Memory B cell (primary cell): Measurements from ENCODE around the gene IL1RAPL2.
"Not testable (repeated sequence)": the region's sequence is repeated elsewhere in the genome, so short reads cannot be mapped to it uniquely, and the experiment has no call there.

Source experiments
- ATAC-seq: fragments of 150-1000 bp; cut with Tn5 transposase; 2 replicates; pipeline ENCODE4 v1.10.0; 2021; ENCODE audit warnings: low read depth, mild to moderate bottlenecking, moderate library complexity
- DNase-seq, 2 donors: peaks; one replicate each; pipeline ENCODE4 v3.0.0; 2022; ENCODE audit warnings: low spot score in 2 of 2
- H3K27ac Mint-ChIP-seq: one replicate; pipeline ENCODE4 v1.8.0; 2022; ENCODE audit warnings: mild to moderate bottlenecking, moderate library complexity, mixed read lengths
- H3K27me3 Mint-ChIP-seq: one replicate; pipeline ENCODE4 v1.8.0; 2022; ENCODE audit warnings: mixed read lengths
- H3K36me3 Mint-ChIP-seq: one replicate; pipeline ENCODE4 v1.8.0; 2022; ENCODE audit warnings: mild to moderate bottlenecking, mixed read lengths
- H3K4me1 Mint-ChIP-seq: one replicate; pipeline ENCODE4 v1.8.0; 2022; ENCODE audit warnings: mixed read lengths
- H3K4me3 Mint-ChIP-seq: one replicate; pipeline ENCODE4 v1.8.0; 2022; ENCODE audit warnings: mild to moderate bottlenecking, moderate library complexity, mixed read lengths
- H3K9me3 Mint-ChIP-seq: one replicate; pipeline ENCODE4 v1.8.0; 2022; ENCODE audit warnings: mixed read lengths

Gene IL1RAPL2

GRCh38 chrX:105051364-105051763 lies 485.4 kb downstream of the IL1RAPL2 start:
- H3K9me3 Mint-ChIP-seq, result no peaks in the 10 kb centered on the region
- DNase-seq (no peak), ATAC-seq (no peak)
- H3K27me3 Mint-ChIP-seq, result no peaks in the 10 kb centered on the region
- H3K4me1 Mint-ChIP-seq, result no peaks in the 10 kb centered on the region
- H3K4me3 Mint-ChIP-seq, result no peak overlapping the region
- no peaks in the 10 kb centered on the region for H3K36me3 Mint-ChIP-seq
- no peak overlapping the region for H3K27ac Mint-ChIP-seq

GRCh38 chrX:105052926-105053325 lies 486.9 kb downstream of the IL1RAPL2 start:
- ATAC-seq, result no peak
- Mint-ChIP-seq H3K9me3 (no peaks in the 10 kb centered on the region), H3K4me1 (no peaks in the 10 kb centered on the region), H3K27me3 (no peaks in the 10 kb centered on the region), H3K27ac (no peak overlapping the region), H3K36me3 (no peaks in the 10 kb centered on the region), H3K4me3 (no peak overlapping the region)
- DNase-seq, result no peak

GRCh38 chrX:105063743-105064142 lies 497.7 kb downstream of the IL1RAPL2 start:
- no peak overlapping the region for H3K27ac Mint-ChIP-seq
- H3K4me1 Mint-ChIP-seq, result no peaks in the 10 kb centered on the region
- no peak overlapping the region for H3K4me3 Mint-ChIP-seq
- ATAC-seq (no peak), DNase-seq (no peak)
- H3K27me3 Mint-ChIP-seq, result no peaks in the 10 kb centered on the region
- H3K9me3 Mint-ChIP-seq, result no peaks in the 10 kb centered on the region
- H3K36me3 Mint-ChIP-seq, result no peaks in the 10 kb centered on the region

GRCh38 chrX:105098201-105098600 lies 532.2 kb downstream of the IL1RAPL2 start:
- Mint-ChIP-seq H3K27me3 (no peaks in the 10 kb centered on the region), H3K4me3 (no peak overlapping the region), H3K9me3 (peaks cover 1% of the 10 kb centered on the region), H3K27ac (no peak overlapping the region), H3K36me3 (no peaks in the 10 kb centered on the region), H3K4me1 (no peaks in the 10 kb centered on the region)
- ATAC-seq, result no peak
- no peak for DNase-seq

- Mint-ChIP-seq H3K36me3 (no peaks in the 10 kb centered on the region), H3K4me3 (no peak overlapping the region), H3K4me1 (no peaks in the 10 kb centered on the region), H3K27me3 (no peaks in the 10 kb centered on the region), H3K9me3 (peaks cover 1% of the 10 kb centered on the region), H3K27ac (no peak overlapping the region)
- no peak for ATAC-seq
- no peak for DNase-seq
Measured at GRCh38 chrX:105098812-105099211, 532.8 kb downstream of the IL1RAPL2 start.

- Mint-ChIP-seq H3K36me3 (no peaks in the 10 kb centered on the region), H3K4me1 (no peaks in the 10 kb centered on the region), H3K27ac (no peak overlapping the region), H3K4me3 (no peak overlapping the region), H3K27me3 (no peaks in the 10 kb centered on the region), H3K9me3 (peaks cover 1% of the 10 kb centered on the region)
- no peak for ATAC-seq
- DNase-seq, result no peak
Measured at GRCh38 chrX:105101378-105101777, 535.4 kb downstream of the IL1RAPL2 start.

GRCh38 chrX:105109936-105110335 lies 543.9 kb downstream of the IL1RAPL2 start:
- Mint-ChIP-seq H3K27me3 (no peaks in the 10 kb centered on the region), H3K4me3 (no peak overlapping the region), H3K4me1 (no peaks in the 10 kb centered on the region), H3K36me3 (no peaks in the 10 kb centered on the region), H3K27ac (no peak overlapping the region), H3K9me3 (peaks cover 4% of the 10 kb centered on the region)
- ATAC-seq (no peak), DNase-seq (no peak)

- DNase-seq, result no peak
- no peak overlapping the region for H3K4me3 Mint-ChIP-seq
Measured at GRCh38 chrX:105114554-105115130, 548.6 kb downstream of the IL1RAPL2 start.

GRCh38 chrX:105115596-105116320 lies 549.8 kb downstream of the IL1RAPL2 start:
- not testable (repeated sequence) for H3K27ac Mint-ChIP-seq

More at GRCh38 chrX:105114554-105115130, 548.6 kb downstream of the IL1RAPL2 start:
- ATAC-seq, result no peak
- H3K4me1 Mint-ChIP-seq, result no peaks in the 10 kb centered on the region
- no peaks in the 10 kb centered on the region for H3K36me3 Mint-ChIP-seq
- H3K9me3 Mint-ChIP-seq, result no peaks in the 10 kb centered on the region
- no peak overlapping the region for H3K27ac Mint-ChIP-seq
- H3K27me3 Mint-ChIP-seq, result no peaks in the 10 kb centered on the region

GRCh38 chrX:105116486-105116885 lies 550.5 kb downstream of the IL1RAPL2 start:
- ATAC-seq (no peak), DNase-seq (no peak)
- H3K27ac Mint-ChIP-seq, result no peak overlapping the region
- H3K27me3 Mint-ChIP-seq, result no peaks in the 10 kb centered on the region
- H3K4me3 Mint-ChIP-seq, result no peak overlapping the region
- H3K36me3 Mint-ChIP-seq, result no peaks in the 10 kb centered on the region
- no peaks in the 10 kb centered on the region for H3K9me3 Mint-ChIP-seq
- no peaks in the 10 kb centered on the region for H3K4me1 Mint-ChIP-seq

More at GRCh38 chrX:105115596-105116320, 549.8 kb downstream of the IL1RAPL2 start:
- H3K36me3 Mint-ChIP-seq, DNase-seq, H3K27me3 Mint-ChIP-seq, H3K4me1 Mint-ChIP-seq, H3K9me3 Mint-ChIP-seq, ATAC-seq, H3K4me3 Mint-ChIP-seq: not testable (repeated sequence)

- Mint-ChIP-seq H3K27ac (no peak overlapping the region), H3K4me3 (no peak overlapping the region), H3K36me3 (no peaks in the 10 kb centered on the region)
Measured at GRCh38 chrX:105117621-105118020, 551.6 kb downstream of the IL1RAPL2 start.

GRCh38 chrX:105120463-105120862 lies 554.5 kb downstream of the IL1RAPL2 start:
- no peaks in the 10 kb centered on the region for H3K36me3 Mint-ChIP-seq
- DNase-seq, result no peak
- H3K27ac Mint-ChIP-seq, result no peak overlapping the region
- no peaks in the 10 kb centered on the region for H3K27me3 Mint-ChIP-seq
- ATAC-seq, result no peak
- H3K4me1 Mint-ChIP-seq, result no peaks in the 10 kb centered on the region
- no peaks in the 10 kb centered on the region for H3K9me3 Mint-ChIP-seq
- no peak overlapping the region for H3K4me3 Mint-ChIP-seq

More at GRCh38 chrX:105117621-105118020, 551.6 kb downstream of the IL1RAPL2 start:
- Mint-ChIP-seq H3K4me1 (no peaks in the 10 kb centered on the region), H3K9me3 (no peaks in the 10 kb centered on the region), H3K27me3 (no peaks in the 10 kb centered on the region)
- ATAC-seq, result no peak
- no peak for DNase-seq

GRCh38 chrX:105121186-105121585 lies 555.2 kb downstream of the IL1RAPL2 start:
- Mint-ChIP-seq H3K36me3 (no peaks in the 10 kb centered on the region), H3K4me1 (no peaks in the 10 kb centered on the region), H3K27me3 (no peaks in the 10 kb centered on the region), H3K27ac (no peak overlapping the region), H3K4me3 (no peak overlapping the region), H3K9me3 (no peaks in the 10 kb centered on the region)
- ATAC-seq (no peak), DNase-seq (no peak)

- Mint-ChIP-seq H3K27me3 (no peaks in the 10 kb centered on the region), H3K36me3 (no peaks in the 10 kb centered on the region), H3K4me3 (no peak overlapping the region), H3K4me1 (no peaks in the 10 kb centered on the region), H3K9me3 (no peaks in the 10 kb centered on the region), H3K27ac (no peak overlapping the region)
- ATAC-seq (no peak), DNase-seq (no peak)
Measured at GRCh38 chrX:105126201-105126600, 560.2 kb downstream of the IL1RAPL2 start.

GRCh38 chrX:105134273-105134672 lies 568.3 kb downstream of the IL1RAPL2 start:
- DNase-seq, result no peak
- no peak for ATAC-seq
- H3K4me3 Mint-ChIP-seq, result no peak overlapping the region
- H3K36me3 Mint-ChIP-seq, result no peaks in the 10 kb centered on the region
- H3K27me3 Mint-ChIP-seq, result no peaks in the 10 kb centered on the region
- H3K9me3 Mint-ChIP-seq, result peaks cover 1% of the 10 kb centered on the region
- no peak overlapping the region for H3K27ac Mint-ChIP-seq
- H3K4me1 Mint-ChIP-seq, result no peaks in the 10 kb centered on the region
